Endothelial cell of umbilical vein (primary cell): ENCODE data around the gene LRRC28. TPM values are rescaled to one million over a fixed set of nuclear protein-coding genes. Genes with fewer than 3 reads are reported as not detected.
A peak's percentile ranks its signal among the peaks of the same experiment; 100 is the strongest.

Experiments used
- BruUV-seq: library from RNA; stranded (reverse); fragments of 400-500 nt; replicated peaks from 2 replicates; lab custom pipeline; 2021; lab: Mats Ljungman, UMichigan
- CTCF ChIA-PET: fragments of 300-600, 350-600 bp; sonication (Branson Sonifier 250); formaldehyde crosslinking; loops from one replicate; lab custom pipeline; 2021; ENCODE audit warnings: antibody characterized with exemption, inconsistent platforms; lab: Charles Lee
- POLR2A ChIA-PET: fragments of 300-600, 350-600 bp; sonication (Branson Sonifier 250); formaldehyde crosslinking; loops from one replicate; lab custom pipeline; 2021; ENCODE audit warnings: antibody characterized with exemption, inconsistent platforms; lab: Charles Lee
- DNase-seq: peaks from one replicate; pipeline ENCODE4 v3.0.0-alpha.2; 2011; ENCODE audit warnings: low read depth, low spot score
- FAIRE-seq: peaks from 2 replicates; lab custom pipeline; 2011; peaks lifted over from hg19 to GRCh38; lab: Jason Lieb, UNC
- H2AFZ ChIP-seq: 2 replicates; pipeline ENCODE4 v1.6.0; 2012; ENCODE audit warnings: low read depth, low read length, control low read depth, inconsistent platforms
- H3K27ac ChIP-seq: 2 replicates; pipeline ENCODE4 v1.5.1; 2011; ENCODE audit warnings: low read depth, mild to moderate bottlenecking, control low read depth, low read length, moderate library complexity; ENCODE audit not compliant: insufficient read depth
- H3K27me3 ChIP-seq, 2 experiments: 2 replicates each; pipeline versions ENCODE4 v1.6.0 to v1.6.1; 2011; ENCODE audit warnings: low read length in 2 of 2, mixed read lengths in 1 of 2; ENCODE audit not compliant: control insufficient read depth in 2 of 2, insufficient read depth in 2 of 2
- H3K36me3 ChIP-seq, 2 experiments: 2 replicates in 1 of 2; 3 replicates in 1 of 2; pipeline ENCODE4 v1.5.1; 2011; ENCODE audit warnings: low read length in 2 of 2, mild to moderate bottlenecking in 1 of 2, moderate library complexity in 1 of 2; ENCODE audit not compliant: control insufficient read depth in 2 of 2, insufficient read depth in 2 of 2; ENCODE audit errors: extremely low read depth in 1 of 2
- H3K4me1 ChIP-seq: 3 replicates; pipeline ENCODE4 v1.5.1; 2011; ENCODE audit warnings: mild to moderate bottlenecking, low read length; ENCODE audit not compliant: control insufficient read depth, insufficient read depth; ENCODE audit errors: extremely low read depth
- H3K4me2 ChIP-seq: 2 replicates; pipeline ENCODE4 v1.6.1; 2011; ENCODE audit warnings: low read length, control low read depth, mixed read lengths; ENCODE audit not compliant: insufficient read depth
- H3K4me3 ChIP-seq, 3 experiments: fragments of 200-600 bp in 1 of 3; sonication (generic), shearing (Covaris generic) in 1 of 3; replicated peaks in 1 of 3; 2 replicates each; pipeline ENCODE4 v1.5.1; 2011 to 2016; ENCODE audit warnings: control low read depth in 3 of 3, low read length in 3 of 3, mild to moderate bottlenecking in 2 of 3, inconsistent platforms in 1 of 3, low read depth in 1 of 3, moderate library complexity in 1 of 3; ENCODE audit not compliant: insufficient read depth in 1 of 3
- H3K79me2 ChIP-seq: 2 replicates; pipeline ENCODE4 v1.6.0; 2012; ENCODE audit warnings: low read length, inconsistent platforms; ENCODE audit not compliant: control insufficient read depth, insufficient read depth
- H3K9ac ChIP-seq: replicated peaks from 2 replicates; pipeline ENCODE3; 2011; ENCODE audit warnings: low read length, control low read depth; ENCODE audit not compliant: insufficient read depth; ENCODE audit errors: extremely low read depth
- H3K9me1 ChIP-seq: replicated peaks from 3 replicates; pipeline ENCODE4 v1.6.0; 2011; ENCODE audit warnings: mild to moderate bottlenecking, low read length; ENCODE audit not compliant: control insufficient read depth, insufficient read depth; ENCODE audit errors: extremely low read depth
- H3K9me3 ChIP-seq: replicated peaks from 2 replicates; pipeline ENCODE4 v1.5.1; 2012; ENCODE audit warnings: low read length, inconsistent platforms; ENCODE audit not compliant: control insufficient read depth, insufficient read depth
- H4K20me1 ChIP-seq: replicated peaks from 2 replicates; pipeline ENCODE3; 2011; ENCODE audit warnings: mild to moderate bottlenecking, low read length; ENCODE audit not compliant: control insufficient read depth, insufficient read depth; ENCODE audit errors: extremely low read depth
- EZH2 ChIP-seq: IDR thresholded peaks from 2 replicates; pipeline ENCODE4 v1.6.1; 2012; ENCODE audit warnings: borderline replicate concordance, low read depth, mild to moderate bottlenecking, moderate library complexity, low read length, inconsistent platforms; ENCODE audit not compliant: severe bottlenecking
- FOS ChIP-seq: IDR thresholded peaks from 2 replicates; pipeline ENCODE4 v1.6.1; 2011; ENCODE audit warnings: mild to moderate bottlenecking, low read length, moderate library complexity, borderline replicate concordance; ENCODE audit not compliant: insufficient read depth
- GATA2 ChIP-seq: IDR thresholded peaks from 2 replicates; pipeline ENCODE4 v1.7.0; 2011; ENCODE audit warnings: low read depth, mild to moderate bottlenecking, moderate library complexity, mixed read lengths, low read length; ENCODE audit not compliant: insufficient read length, insufficient read depth
- JUN ChIP-seq: IDR thresholded peaks from 2 replicates; pipeline ENCODE4 v1.6.1; 2011; ENCODE audit warnings: borderline replicate concordance, low read depth; ENCODE audit not compliant: insufficient read length, insufficient read depth
- MYC ChIP-seq: IDR thresholded peaks from one replicate; pipeline ENCODE4 v1.6.1; 2011; ENCODE audit warnings: mild to moderate bottlenecking, low read depth, low read length
- POLR2A ChIP-seq: IDR thresholded peaks from 2 replicates; pipeline ENCODE4 v1.6.1; 2012; ENCODE audit warnings: low read depth, mild to moderate bottlenecking, control low read depth, low read length
- POLR2AphosphoS5 ChIP-seq: IDR thresholded peaks from 2 replicates; pipeline ENCODE4 v1.6.1; 2012; ENCODE audit warnings: low read depth, mild to moderate bottlenecking, control low read depth, low read length, moderate library complexity; ENCODE audit not compliant: insufficient read depth
- dilution Hi-C: fragments of 300-500 bp; cut with MboI; formaldehyde crosslinking; loops from one replicate; pipeline ENCODE4 v1.15.0; 2019; ENCODE audit warnings: low sequenced_read_pairs; ENCODE audit not compliant: extremely low pct_ligation_motif_present
- intact Hi-C: fragments of 100-400 bp; cut with micrococcal nuclease; formaldehyde crosslinking; loops from one replicate; pipeline ENCODE4 v1.10.0; 2022
- polyA plus RNA-seq, 4 experiments: library from polyadenylated mRNA; depleted of rRNA in 3 of 4; stranded (reverse) in 3 of 4; unstranded in 1 of 4; fragments of >200 nt; gene quantifications; 2 replicates each; pipeline versions ENCODE4 v1.2.1 to v1.2.3, GENCODE V29; 2011 to 2012; ENCODE audit warnings: missing spikeins in 1 of 4
- total RNA-seq: library from RNA; stranded (reverse); gene quantifications from 2 replicates; pipeline ENCODE4 v1.2.3, GENCODE V29; 2021
- TF ChIP-seq, protein P1 (sequence below), 2 donors: IDR thresholded peaks; 1 replicate in 1 of 2; 2 replicates in 1 of 2; pipeline ENCODE4 v1.5.1; 2011; ENCODE audit warnings: low read length in 2 of 2, mild to moderate bottlenecking in 2 of 2, moderate library complexity in 2 of 2, control low read depth in 1 of 2, inconsistent platforms in 1 of 2, low read depth in 1 of 2; ENCODE audit not compliant: insufficient read depth in 1 of 2; ENCODE audit errors: extremely low read depth in 1 of 2
- TF ChIP-seq, protein P2 (sequence below): IDR thresholded peaks from 2 replicates; pipeline ENCODE4 v1.6.1; 2011; ENCODE audit not compliant: insufficient read depth, insufficient read length

Gene LRRC28
- total and polyA plus RNA-seq, 2 donors (not counting 3 experiments of a cell fraction or from before 2014, with no cell fraction given), result 19.6 to 26.7 TPM

DNA sequence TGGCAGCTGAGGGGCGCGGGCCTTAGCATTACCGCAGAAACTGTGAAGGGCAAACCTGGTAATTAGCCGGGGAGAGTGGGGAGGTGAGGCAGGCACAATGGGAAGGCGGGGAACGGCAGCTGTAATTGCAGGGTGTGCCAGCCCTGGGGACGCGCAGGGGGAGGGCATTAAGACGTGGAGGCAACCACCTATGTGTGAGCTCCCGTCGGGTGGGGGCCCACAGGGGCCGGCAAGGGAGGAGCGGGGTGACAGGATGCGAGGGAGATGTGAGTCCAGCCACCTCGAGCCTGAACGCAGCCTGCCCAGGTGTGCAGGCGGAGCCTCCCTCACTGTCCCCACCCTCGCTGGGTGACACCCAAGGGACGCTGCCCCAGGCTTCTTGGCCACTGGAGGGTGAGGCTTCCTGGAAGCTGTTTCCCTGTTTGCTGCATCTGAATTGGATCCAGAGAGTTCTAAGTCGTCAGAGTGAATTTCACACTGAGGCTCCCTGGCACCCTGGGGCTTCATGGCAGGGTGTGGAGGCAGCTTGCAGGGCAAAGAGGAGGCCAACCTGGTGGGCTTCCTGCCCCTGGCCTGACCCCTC is 183.9 kb downstream of the LRRC28 start:
- Histone ChIP-seq H3K9me3 (no peaks in the 10 kb centered on the region), H4K20me1 (no peaks in the 10 kb centered on the region), H3K4me1 (peaks cover 8% of the 10 kb centered on the region), H3K79me2 (no peaks in the 10 kb centered on the region), H3K9me1 (no peaks in the 10 kb centered on the region), H3K27me3 (no peaks in the 10 kb centered on the region), H2AFZ (peak overlapping the region; percentile 16), H3K9ac (no peak overlapping the region), H3K36me3 (no peaks in the 10 kb centered on the region), H3K4me2 (no peak overlapping the region), H3K4me3 (no peak overlapping the region), H3K27ac (no peak overlapping the region)
- FAIRE-seq (no peak), DNase-seq (no peak)
- CTCF ChIA-PET, result interaction anchor here (0.6 to 1.7 kb wide), 2 partner anchors 9 to 270 kb away, joined by 3 to 4 read pairs; no protein-coding TSS in a partner anchor
- POLR2A ChIA-PET, result no interaction called here
- dilution Hi-C loops, result no loop called here
- intact Hi-C loops, result no loop called here
- no peak for TF ChIP-seq JUN
- no peak for TF ChIP-seq FOS
- TF ChIP-seq GATA2, result no peak
- TF ChIP-seq MYC, result no peak
- BruUV-seq, result no TSS peak

DNA sequence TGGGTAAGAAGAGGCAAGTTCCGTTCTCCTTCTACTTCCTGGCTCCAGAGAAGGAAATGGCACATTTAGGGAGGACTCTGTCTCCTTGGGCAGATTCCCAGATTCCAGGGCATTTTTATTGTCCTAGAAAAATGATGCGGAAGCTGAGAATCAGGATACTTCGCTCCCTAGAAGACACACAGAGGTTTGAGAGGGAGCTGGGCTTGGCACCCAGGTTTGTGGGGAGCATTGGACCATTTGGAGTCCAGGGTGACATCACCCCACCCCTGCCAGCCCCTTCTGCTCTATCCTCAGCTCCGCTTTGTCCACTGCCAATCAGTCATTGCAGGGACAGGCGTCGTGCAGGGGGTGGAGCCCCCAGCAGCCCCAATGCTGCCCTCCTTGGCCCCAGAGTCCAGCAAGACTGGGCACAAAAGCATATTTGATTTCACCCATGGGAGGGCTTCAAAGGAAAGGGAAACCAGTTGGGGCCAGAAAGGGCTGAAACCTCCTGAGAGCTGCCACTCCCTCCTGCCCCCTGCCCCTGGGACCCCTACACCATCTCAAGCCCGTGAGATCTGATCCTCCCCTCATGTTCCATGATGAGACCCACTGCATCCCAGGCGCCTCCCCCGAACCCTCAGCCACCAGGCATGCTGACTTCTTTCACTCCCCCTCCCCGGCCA is 184.7 kb downstream of the LRRC28 start:
- H4K20me1 ChIP-seq, result no peaks in the 10 kb centered on the region
- no peak for TF ChIP-seq POLR2A
- TF ChIP-seq EZH2, result no peak
- TF ChIP-seq POLR2AphosphoS5, result no peak
- no peak for TF ChIP-seq MYC
- TF ChIP-seq, protein P1, sequence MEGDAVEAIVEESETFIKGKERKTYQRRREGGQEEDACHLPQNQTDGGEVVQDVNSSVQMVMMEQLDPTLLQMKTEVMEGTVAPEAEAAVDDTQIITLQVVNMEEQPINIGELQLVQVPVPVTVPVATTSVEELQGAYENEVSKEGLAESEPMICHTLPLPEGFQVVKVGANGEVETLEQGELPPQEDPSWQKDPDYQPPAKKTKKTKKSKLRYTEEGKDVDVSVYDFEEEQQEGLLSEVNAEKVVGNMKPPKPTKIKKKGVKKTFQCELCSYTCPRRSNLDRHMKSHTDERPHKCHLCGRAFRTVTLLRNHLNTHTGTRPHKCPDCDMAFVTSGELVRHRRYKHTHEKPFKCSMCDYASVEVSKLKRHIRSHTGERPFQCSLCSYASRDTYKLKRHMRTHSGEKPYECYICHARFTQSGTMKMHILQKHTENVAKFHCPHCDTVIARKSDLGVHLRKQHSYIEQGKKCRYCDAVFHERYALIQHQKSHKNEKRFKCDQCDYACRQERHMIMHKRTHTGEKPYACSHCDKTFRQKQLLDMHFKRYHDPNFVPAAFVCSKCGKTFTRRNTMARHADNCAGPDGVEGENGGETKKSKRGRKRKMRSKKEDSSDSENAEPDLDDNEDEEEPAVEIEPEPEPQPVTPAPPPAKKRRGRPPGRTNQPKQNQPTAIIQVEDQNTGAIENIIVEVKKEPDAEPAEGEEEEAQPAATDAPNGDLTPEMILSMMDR (IDR thresholded peaks at IDR 0.05; ENCODE audit: extremely low read depth in 1 of 2, insufficient read depth in 1 of 2, low read depth in 1 of 2, low read length in 2 of 2), result no peak
- no peak for TF ChIP-seq FOS
- TF ChIP-seq, protein P2, sequence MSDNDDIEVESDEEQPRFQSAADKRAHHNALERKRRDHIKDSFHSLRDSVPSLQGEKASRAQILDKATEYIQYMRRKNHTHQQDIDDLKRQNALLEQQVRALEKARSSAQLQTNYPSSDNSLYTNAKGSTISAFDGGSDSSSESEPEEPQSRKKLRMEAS, result no peak
- TF ChIP-seq GATA2, result no peak
- TF ChIP-seq JUN, result no peak
- no peaks in the 10 kb centered on the region for H3K36me3 ChIP-seq
- FAIRE-seq, result no peak
- dilution Hi-C loops, result no loop called here
- no peak overlapping the region for H3K27ac ChIP-seq
- H3K9me3 ChIP-seq, result no peaks in the 10 kb centered on the region
- ChIA-PET CTCF (interaction anchor here (0.6 to 1.7 kb wide), 3 partner anchors 8 to 269 kb away, joined by 3 to 4 read pairs (median 3); no protein-coding TSS in a partner anchor), POLR2A (no interaction called here)
- no peaks in the 10 kb centered on the region for H3K9me1 ChIP-seq
- H3K4me1 ChIP-seq, result peaks cover 8% of the 10 kb centered on the region
- no peak overlapping the region for H3K4me2 ChIP-seq
- intact Hi-C loops, result no loop called here
- H2AFZ ChIP-seq, result no peak overlapping the region
- DNase-seq, result no peak
- H3K27me3 ChIP-seq, result no peaks in the 10 kb centered on the region
- H3K79me2 ChIP-seq, result no peaks in the 10 kb centered on the region
- BruUV-seq, result no TSS peak
- H3K4me3 ChIP-seq, result no peak overlapping the region
- no peak overlapping the region for H3K9ac ChIP-seq
